HEK293T (cell line): Measurements from ENCODE around the gene BORCS8.

Source experiments
- CTCF ChIA-PET: fragments of 350-600 bp; formaldehyde crosslinking; extraction: SDS; loops from one replicate; lab custom pipeline; 2021; ENCODE audit warnings: antibody characterized with exemption, inconsistent platforms; lab: Yijun Ruan, JAX
- POLR2A ChIA-PET: fragments of 350-600 bp; formaldehyde crosslinking; extraction: SDS; loops from one replicate; lab custom pipeline; 2020; ENCODE audit warnings: antibody characterized with exemption, inconsistent platforms; lab: Yijun Ruan, JAX
- DNase-seq: peaks from one replicate; pipeline ENCODE4 v3.0.0; 2012; ENCODE audit warnings: mixed read lengths; ENCODE audit errors: extremely low spot score
- ARNT ChIP-seq: fragments of 450-650 bp; IDR thresholded peaks from 2 replicates; pipeline ENCODE4 v1.6.1; 2017; ENCODE audit warnings: mild to moderate bottlenecking
- BHLHE40 ChIP-seq: fragments of 450-650 bp; IDR thresholded peaks from 2 replicates; pipeline ENCODE4 v1.6.1; 2016; ENCODE audit warnings: mild to moderate bottlenecking, moderate library complexity, borderline replicate concordance
- CTBP1 ChIP-seq: fragments of 450-650 bp; IDR thresholded peaks from 2 replicates; pipeline ENCODE4 v1.6.1; 2016; ENCODE audit warnings: borderline replicate concordance
- ELF4 ChIP-seq: fragments of 450-650 bp; IDR thresholded peaks from 2 replicates; pipeline ENCODE4 v1.6.1; 2017; ENCODE audit warnings: antibody characterized with exemption
- FOXA1 ChIP-seq: fragments of 450-650 bp; IDR thresholded peaks from 2 replicates; pipeline ENCODE4 v1.6.1; 2016; ENCODE audit warnings: mild to moderate bottlenecking
- FOXK2 ChIP-seq: fragments of 450-650 bp; IDR thresholded peaks from 2 replicates; pipeline ENCODE4 v1.6.1; 2016; ENCODE audit warnings: mild to moderate bottlenecking
- FOXM1 ChIP-seq: fragments of 450-650 bp; IDR thresholded peaks from 2 replicates; pipeline ENCODE4 v1.6.1; 2017; ENCODE audit warnings: mild to moderate bottlenecking, borderline replicate concordance
- HDGF ChIP-seq: fragments of 450-650 bp; IDR thresholded peaks from 2 replicates; pipeline ENCODE4 v1.6.1; 2017; ENCODE audit warnings: antibody characterized with exemption, borderline replicate concordance
- L3MBTL2 ChIP-seq: fragments of 450-650 bp; conservative IDR thresholded peaks from 2 replicates; pipeline ENCODE4 v1.6.1; 2016; ENCODE audit warnings: mild to moderate bottlenecking
- LEF1 ChIP-seq: fragments of 450-650 bp; IDR thresholded peaks from 2 replicates; pipeline ENCODE4 v1.6.1; 2017; ENCODE audit warnings: mild to moderate bottlenecking, borderline replicate concordance
- NFRKB ChIP-seq: fragments of 450-650 bp; IDR thresholded peaks from 2 replicates; pipeline ENCODE4 v1.6.1; 2016; ENCODE audit warnings: mild to moderate bottlenecking, moderate library complexity
- PKNOX1 ChIP-seq: fragments of 450-650 bp; IDR thresholded peaks from 2 replicates; pipeline ENCODE4 v1.6.1; 2016
- SP1 ChIP-seq: fragments of 450-650 bp; IDR thresholded peaks from 2 replicates; pipeline ENCODE4 v1.6.1; 2017
- SUZ12 ChIP-seq: fragments of 450-650 bp; IDR thresholded peaks from 2 replicates; pipeline ENCODE4 v1.6.1; 2016; ENCODE audit warnings: mild to moderate bottlenecking
- TARDBP ChIP-seq: fragments of 450-650 bp; IDR thresholded peaks from 2 replicates; pipeline ENCODE4 v1.6.1; 2016
- ZNF384 ChIP-seq: fragments of 450-650 bp; IDR thresholded peaks from 2 replicates; pipeline ENCODE4 v1.6.1; 2016

BORCS8 gene

DNA sequence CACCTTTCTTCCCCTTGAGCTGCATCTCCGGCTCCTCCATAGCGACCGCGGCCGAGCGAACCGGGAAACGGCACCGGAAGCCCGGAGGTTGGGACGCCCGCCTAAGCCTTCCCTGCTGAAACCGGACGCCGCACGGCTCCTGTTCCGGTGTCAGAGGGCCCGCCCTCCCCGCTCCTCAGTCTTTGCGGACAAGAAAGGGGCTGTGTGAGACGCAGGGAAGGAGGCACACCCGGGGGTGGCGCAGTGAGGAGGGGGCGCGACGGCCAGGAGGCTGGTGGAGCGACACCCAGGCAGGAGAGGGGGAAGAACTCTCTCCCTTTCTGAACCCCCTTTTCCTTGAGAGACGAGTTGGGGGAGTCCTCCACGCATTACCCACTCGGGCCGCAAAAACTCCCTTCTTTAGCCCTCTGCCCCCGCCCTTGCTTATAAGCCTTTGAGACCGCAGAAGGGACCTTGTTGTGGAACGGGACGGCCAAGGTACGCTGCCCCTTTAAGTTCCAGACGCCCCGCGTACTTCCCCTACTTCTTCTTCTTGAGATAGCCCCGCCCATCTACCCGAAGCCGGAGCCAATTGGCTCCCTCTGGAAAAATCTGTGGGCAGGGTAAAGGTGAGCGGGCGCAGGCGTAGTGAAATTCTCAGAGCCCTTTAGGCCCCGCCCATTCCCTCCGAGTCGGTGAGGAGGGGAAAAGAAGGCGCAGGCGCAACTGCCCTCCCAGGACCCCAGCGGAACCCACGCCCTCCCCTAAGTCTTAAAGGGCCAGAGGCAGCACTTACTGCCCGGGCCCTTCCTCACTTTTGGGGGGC lies at the start of gene BORCS8, which contains the start of gene RFXANK:
Gene BORCS8, minus strand, starts transcription at position 75 of the 805 bp plus-strand sequence. Its CDS starts 35 bp downstream, at position 40.
Gene RFXANK, plus strand, starts transcription at position 181 of the 805 bp plus-strand sequence. CDS start 1,689 bp downstream, outside the sequence.
- TF ChIP-seq SP1 (no peak), SUZ12 (no peak), LEF1 (peak; percentile 62; the same call in 1 of the 2 replicates), ZNF384 (no peak), ELF4 (peak; percentile 66), CTBP1 (peak; percentile 79; the same call in 1 of the 2 replicates), FOXM1 (peak; percentile 88), BHLHE40 (no peak), HDGF (0 out of 2 replicates have a peak, but pooled peaks have one; percentile 11), NFRKB (no peak), TARDBP (no peak; the same call in 1 of the 2 replicates), L3MBTL2 (0 out of 2 replicates have a peak, but pooled peaks have one; percentile 13), FOXA1 (no peak), FOXK2 (no peak), ARNT (peak; percentile 61; the same call in 1 of the 2 replicates), PKNOX1 (peak; percentile 16; the same call in 1 of the 2 replicates)
- ChIA-PET CTCF (interaction anchor here (0.5 to 2.0 kb wide), 4 partner anchors 13 to 181 kb away, joined by 3 to 11 read pairs (median 3); no protein-coding TSS in a partner anchor), POLR2A (interaction anchor here (0.6 to 4.9 kb wide), 5 partner anchors 10 to 273 kb away, joined by 3 to 46 read pairs (median 3); partner anchors contain the start of genes COPE, DDX49 and NR2C2AP)
- peak; percentile 95 for DNase-seq

GRCh38 chr19:19240476-19240875 lies 48.5 kb upstream of the BORCS8 start:
- CTCF ChIA-PET = no interaction called here
- TF ChIP-seq FOXA1 = no peak
- TF ChIP-seq ZNF384 = no peak
- no peak for TF ChIP-seq SUZ12
- TF ChIP-seq L3MBTL2 = no peak
- POLR2A ChIA-PET = no interaction called here
- DNase-seq = no peak

GRCh38 chr19:19239675-19240074 lies 47.7 kb upstream of the BORCS8 start:
- TF ChIP-seq ELF4 = no peak
- TF ChIP-seq BHLHE40 = no peak
- no peak for TF ChIP-seq L3MBTL2
- TF ChIP-seq PKNOX1 = peak; percentile 51
- TF ChIP-seq HDGF = no peak
- POLR2A ChIA-PET = no interaction called here
- no peak for DNase-seq
- CTCF ChIA-PET = no interaction called here

- ChIA-PET CTCF (no interaction called here), POLR2A (no interaction called here)
- no peak for DNase-seq
- TF ChIP-seq SUZ12 = no peak
- no peak for TF ChIP-seq ARNT
- TF ChIP-seq ELF4 = no peak
- TF ChIP-seq FOXA1 = no peak
- no peak for TF ChIP-seq TARDBP
- TF ChIP-seq L3MBTL2 = no peak
- no peak for TF ChIP-seq BHLHE40
- TF ChIP-seq SP1 = no peak
- no peak for TF ChIP-seq NFRKB
- no peak for TF ChIP-seq LEF1
- TF ChIP-seq HDGF = no peak
- no peak for TF ChIP-seq FOXK2
- no peak for TF ChIP-seq CTBP1
- no peak for TF ChIP-seq FOXM1
- TF ChIP-seq ZNF384 = no peak
These were observed 46.4 kb upstream of the BORCS8 start for GRCh38 chr19:19238126-19238894.

GRCh38 chr19:19236173-19236572 lies 44.2 kb upstream of the BORCS8 start:
- ChIA-PET POLR2A (no interaction called here), CTCF (no interaction called here)
- TF ChIP-seq HDGF = no peak
- TF ChIP-seq NFRKB = no peak
- TF ChIP-seq LEF1 = no peak
- TF ChIP-seq SP1 = no peak
- no peak for TF ChIP-seq FOXK2
- TF ChIP-seq CTBP1 = no peak
- no peak for TF ChIP-seq FOXA1
- no peak for TF ChIP-seq ELF4
- no peak for TF ChIP-seq SUZ12
- no peak for TF ChIP-seq ARNT
- TF ChIP-seq L3MBTL2 = no peak
- TF ChIP-seq TARDBP = no peak
- TF ChIP-seq FOXM1 = no peak
- no peak for TF ChIP-seq ZNF384
- no peak for TF ChIP-seq BHLHE40
- no peak for DNase-seq
